Peyer's patch (tissue), 4 donors: ENCODE measurements around the gene PWWP2B. TPM values are rescaled to one million over a fixed set of nuclear protein-coding genes. Genes with fewer than 3 reads are reported as not detected.

Experiments used
- DNase-seq, 3 donors: peaks; one replicate each; pipeline ENCODE4 v3.0.0-alpha.2; 2017 to 2019
- H3K27ac ChIP-seq, 4 donors: fragments of 200-600 bp; sonication (generic); one replicate each; pipeline ENCODE4 v1.5.1; 2016 to 2019
- H3K27me3 ChIP-seq, 2 donors: fragments of 200-600 bp; sonication (generic); one replicate each; pipeline ENCODE4 v1.5.1; 2019
- H3K36me3 ChIP-seq, 3 donors: fragments of 200-600 bp; sonication (generic); one replicate each; pipeline ENCODE4 v1.5.1; 2016 to 2019
- H3K4me1 ChIP-seq, 4 donors: fragments of 200-600 bp; sonication (generic); one replicate each; pipeline ENCODE4 v1.5.1; 2016 to 2019
- H3K4me3 ChIP-seq, 4 donors: fragments of 200-600 bp; sonication (generic); 1 replicate in 3 of 4; 2 replicates in 1 of 4; pipeline ENCODE4 v1.5.1; 2016 to 2019; ENCODE audit warnings: mild to moderate bottlenecking in 1 of 4
- H3K9me3 ChIP-seq, 4 donors: fragments of 200-600 bp; sonication (generic); one replicate each; pipeline ENCODE4 v1.5.1; 2016 to 2019; ENCODE audit warnings: mild to moderate bottlenecking in 1 of 4
- POLR2A ChIP-seq, 2 donors: fragments of 450-650 bp; IDR thresholded peaks; one replicate each; pipeline ENCODE4 v1.5.1; 2017; ENCODE audit warnings: antibody characterized with exemption in 2 of 2, mild to moderate bottlenecking in 2 of 2, moderate library complexity in 2 of 2
- total RNA-seq, 4 donors: library from RNA; depleted of rRNA; stranded (reverse); fragments of >200 nt; gene quantifications; one replicate each; pipeline ENCODE4 v1.1.0, GENCODE V29; 2016
- TF ChIP-seq, protein P1 (sequence below), 6 experiments: fragments of 450-650 bp in 4 of 6; fragments of 200-600 bp in 2 of 6; sonication (generic) in 1 of 6; IDR thresholded peaks; one replicate each; pipeline ENCODE4 v1.5.1; 2017 to 2019; ENCODE audit warnings: antibody characterized with exemption in 6 of 6, mild to moderate bottlenecking in 3 of 6, moderate library complexity in 1 of 6

PWWP2B gene
- total RNA-seq, 4 donors from 2014 or later, result 11.4 to 19.2 (median 15.1) TPM

DNA sequence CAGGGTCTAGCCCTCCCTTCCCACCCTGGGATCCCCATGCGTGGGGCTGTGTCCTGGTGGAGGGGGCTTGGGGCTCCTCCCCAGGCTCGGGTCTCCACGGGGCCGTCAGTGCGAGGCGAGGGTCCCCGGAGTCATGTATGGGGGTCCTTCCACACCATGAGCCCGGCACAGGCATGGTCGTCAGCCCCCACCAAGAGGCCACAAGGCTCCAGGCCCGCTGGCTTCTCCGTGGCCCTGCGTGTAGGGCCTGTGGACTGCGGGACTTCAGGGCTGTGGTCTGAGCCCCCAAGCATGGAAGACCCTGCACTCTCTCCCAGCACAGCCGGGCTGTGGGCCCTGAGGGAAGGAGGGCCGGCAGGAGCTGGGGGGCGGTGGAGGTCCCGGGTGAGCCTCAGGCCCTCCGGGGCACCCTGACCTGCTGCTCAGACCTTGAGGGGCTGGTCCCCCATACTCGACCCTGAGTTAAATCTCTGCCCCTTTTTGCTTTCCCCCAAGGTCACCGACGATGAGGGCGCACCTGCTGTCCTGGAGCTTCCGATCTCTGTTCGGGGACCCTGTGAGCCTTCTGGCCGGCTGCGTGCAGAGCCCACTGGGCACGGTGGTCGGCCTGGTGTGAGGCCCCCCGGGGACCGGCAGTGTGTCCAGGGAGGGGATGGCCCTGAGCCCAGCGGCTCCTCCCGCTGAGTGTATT, 19.7 kb downstream of the PWWP2B start:
- H3K27ac ChIP-seq, result peak overlapping the region; percentile 41 to 93 (median 86)
- no peak for TF ChIP-seq POLR2A (IDR thresholded peaks at IDR 0.05)
- TF ChIP-seq, protein P1, sequence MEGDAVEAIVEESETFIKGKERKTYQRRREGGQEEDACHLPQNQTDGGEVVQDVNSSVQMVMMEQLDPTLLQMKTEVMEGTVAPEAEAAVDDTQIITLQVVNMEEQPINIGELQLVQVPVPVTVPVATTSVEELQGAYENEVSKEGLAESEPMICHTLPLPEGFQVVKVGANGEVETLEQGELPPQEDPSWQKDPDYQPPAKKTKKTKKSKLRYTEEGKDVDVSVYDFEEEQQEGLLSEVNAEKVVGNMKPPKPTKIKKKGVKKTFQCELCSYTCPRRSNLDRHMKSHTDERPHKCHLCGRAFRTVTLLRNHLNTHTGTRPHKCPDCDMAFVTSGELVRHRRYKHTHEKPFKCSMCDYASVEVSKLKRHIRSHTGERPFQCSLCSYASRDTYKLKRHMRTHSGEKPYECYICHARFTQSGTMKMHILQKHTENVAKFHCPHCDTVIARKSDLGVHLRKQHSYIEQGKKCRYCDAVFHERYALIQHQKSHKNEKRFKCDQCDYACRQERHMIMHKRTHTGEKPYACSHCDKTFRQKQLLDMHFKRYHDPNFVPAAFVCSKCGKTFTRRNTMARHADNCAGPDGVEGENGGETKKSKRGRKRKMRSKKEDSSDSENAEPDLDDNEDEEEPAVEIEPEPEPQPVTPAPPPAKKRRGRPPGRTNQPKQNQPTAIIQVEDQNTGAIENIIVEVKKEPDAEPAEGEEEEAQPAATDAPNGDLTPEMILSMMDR (IDR thresholded peaks at IDR 0.05), result no peak
- H3K4me1 ChIP-seq, result peaks cover 22 to 62% (median 45%) of the 10 kb centered on the region in 4 donors
- no peaks in the 10 kb centered on the region for H3K9me3 ChIP-seq
- H3K36me3 ChIP-seq, result no peaks in the 10 kb centered on the region
- no peaks in the 10 kb centered on the region for H3K27me3 ChIP-seq
- no peak for DNase-seq
- no peak overlapping the region for H3K4me3 ChIP-seq

DNA sequence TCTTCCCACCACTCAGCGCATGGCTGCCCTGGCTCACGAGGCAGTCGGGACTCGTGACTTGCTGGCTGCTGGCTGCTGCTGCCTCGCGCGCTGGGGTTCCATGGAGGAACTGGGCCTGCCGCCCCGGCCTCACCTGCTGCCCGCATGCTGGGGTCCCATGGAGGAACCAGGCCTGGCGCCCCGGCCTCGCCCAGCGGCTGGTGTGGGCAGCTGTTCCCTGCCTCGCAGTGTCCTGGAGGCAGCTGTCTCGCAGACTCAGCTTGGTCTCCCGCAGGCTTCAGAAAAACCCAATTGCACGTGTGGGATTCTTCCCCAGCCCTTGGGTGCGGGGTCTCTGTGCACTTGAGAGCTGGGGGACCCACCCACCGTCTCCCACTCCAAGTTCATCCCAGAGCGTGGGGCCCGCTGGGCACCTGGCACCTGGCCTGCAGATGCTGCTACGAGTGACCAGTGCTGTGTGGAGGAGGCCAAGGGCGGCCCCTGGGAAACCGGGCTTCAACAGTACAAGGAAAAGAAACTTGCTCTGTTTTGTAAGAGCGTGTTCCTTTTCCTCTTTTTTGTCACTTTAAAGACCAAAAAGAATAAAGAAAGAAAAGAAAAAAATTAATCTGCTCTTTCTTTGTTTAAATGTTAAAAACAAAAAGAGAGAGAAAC, 20.4 kb downstream of the PWWP2B start:
- H3K27me3 ChIP-seq, result no peaks in the 10 kb centered on the region
- H3K9me3 ChIP-seq, result no peaks in the 10 kb centered on the region
- TF ChIP-seq POLR2A (IDR thresholded peaks at IDR 0.05), result no peak
- TF ChIP-seq, protein P1 (IDR thresholded peaks at IDR 0.05), result no peak
- no peak for DNase-seq
- peak overlapping the region; percentile 84 to 93 (median 90) for H3K27ac ChIP-seq
- H3K36me3 ChIP-seq, result no peaks in the 10 kb centered on the region
- no peak overlapping the region for H3K4me3 ChIP-seq
- peaks cover 27 to 62% (median 49%) of the 10 kb centered on the region in 4 donors for H3K4me1 ChIP-seq

GRCh38 chr10:132417957-132418441, 21.0 kb downstream of the PWWP2B start:
- DNase-seq, result peak in 2 of 3 donors; percentile 76 to 83
- Histone ChIP-seq H3K27ac (peak overlapping the region; percentile 84 to 93 (median 90)), H3K36me3 (no peaks in the 10 kb centered on the region), H3K4me3 (no peak overlapping the region), H3K9me3 (no peaks in the 10 kb centered on the region), H3K27me3 (no peaks in the 10 kb centered on the region), H3K4me1 (peaks cover 27 to 64% (median 49%) of the 10 kb centered on the region in 4 donors)
- TF ChIP-seq, protein P1 (IDR thresholded peaks at IDR 0.05), result no peak
- TF ChIP-seq POLR2A (IDR thresholded peaks at IDR 0.05), result no peak

- Histone ChIP-seq H3K9me3 (no peaks in the 10 kb centered on the region), H3K27me3 (no peaks in the 10 kb centered on the region), H3K36me3 (no peaks in the 10 kb centered on the region), H3K4me1 (peaks cover 27 to 70% (median 51%) of the 10 kb centered on the region in 4 donors), H3K4me3 (no peak overlapping the region), H3K27ac (peak overlapping the region; percentile 84 to 93 (median 90))
- TF ChIP-seq, protein P1 (IDR thresholded peaks at IDR 0.05), result no peak
- TF ChIP-seq POLR2A (IDR thresholded peaks at IDR 0.05), result peak; percentile 40 to 68
- peak; percentile 51 to 86 (median 85) for DNase-seq
Measured at GRCh38 chr10:132418527-132419416, 21.8 kb downstream of the PWWP2B start.
